Measurements from ENCODE around the gene PGS1.

The PGS1 gene

DNA sequence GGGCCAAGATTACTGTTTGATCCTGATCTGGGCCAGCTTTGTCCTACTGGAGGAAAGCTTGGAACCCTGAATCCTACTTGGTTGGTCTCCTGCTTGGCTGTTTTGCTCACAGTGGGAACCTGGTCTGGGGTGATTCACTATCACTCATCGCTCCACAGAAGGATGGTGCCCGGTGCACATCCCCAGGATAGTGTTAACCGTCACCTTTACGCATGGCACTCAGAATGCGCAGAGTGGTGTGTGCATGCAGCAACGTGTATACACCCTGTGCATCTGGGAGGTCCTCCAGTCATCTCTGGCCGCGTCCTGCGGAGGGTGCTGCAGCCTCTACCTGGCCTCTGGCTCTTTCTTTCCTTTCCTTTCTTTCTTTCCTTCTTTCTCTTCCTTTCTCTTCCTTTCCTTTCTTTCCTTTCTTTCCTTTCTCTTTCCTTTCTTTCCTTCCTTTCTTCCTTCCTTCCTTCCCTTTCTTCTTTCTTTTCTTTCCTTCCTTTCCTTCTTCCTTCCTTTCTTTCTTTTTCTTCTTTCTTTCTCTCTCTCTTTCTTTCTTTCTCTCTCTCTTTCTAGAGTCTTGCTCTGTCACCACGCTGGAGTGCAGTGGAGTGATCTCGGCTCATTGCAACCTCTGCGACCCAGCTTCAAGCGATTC is 31.7 kb upstream of the PGS1 start:
- no peak for DNase-seq

DNA sequence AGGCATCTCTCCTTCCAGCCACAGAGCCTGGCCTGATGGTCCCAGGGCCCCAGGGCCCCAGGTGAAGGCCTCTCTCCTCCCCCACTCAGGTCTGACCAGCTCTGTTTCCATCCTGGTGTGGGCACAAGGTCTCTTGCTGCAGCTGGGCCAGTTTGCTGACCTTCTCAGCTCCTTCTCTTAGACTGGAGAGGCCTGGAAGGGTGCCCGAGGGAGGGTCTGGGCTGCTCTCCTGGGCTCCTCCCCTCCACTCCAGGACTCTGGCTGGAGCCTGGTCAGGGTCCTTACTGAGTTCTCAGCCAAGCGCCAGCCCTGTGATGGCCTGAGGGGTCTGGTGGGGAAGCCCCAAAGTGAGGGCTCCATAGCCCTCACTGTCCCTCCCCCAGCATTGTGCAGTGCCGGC is 31.0 kb upstream of the PGS1 start:
- no peak for DNase-seq

DNA sequence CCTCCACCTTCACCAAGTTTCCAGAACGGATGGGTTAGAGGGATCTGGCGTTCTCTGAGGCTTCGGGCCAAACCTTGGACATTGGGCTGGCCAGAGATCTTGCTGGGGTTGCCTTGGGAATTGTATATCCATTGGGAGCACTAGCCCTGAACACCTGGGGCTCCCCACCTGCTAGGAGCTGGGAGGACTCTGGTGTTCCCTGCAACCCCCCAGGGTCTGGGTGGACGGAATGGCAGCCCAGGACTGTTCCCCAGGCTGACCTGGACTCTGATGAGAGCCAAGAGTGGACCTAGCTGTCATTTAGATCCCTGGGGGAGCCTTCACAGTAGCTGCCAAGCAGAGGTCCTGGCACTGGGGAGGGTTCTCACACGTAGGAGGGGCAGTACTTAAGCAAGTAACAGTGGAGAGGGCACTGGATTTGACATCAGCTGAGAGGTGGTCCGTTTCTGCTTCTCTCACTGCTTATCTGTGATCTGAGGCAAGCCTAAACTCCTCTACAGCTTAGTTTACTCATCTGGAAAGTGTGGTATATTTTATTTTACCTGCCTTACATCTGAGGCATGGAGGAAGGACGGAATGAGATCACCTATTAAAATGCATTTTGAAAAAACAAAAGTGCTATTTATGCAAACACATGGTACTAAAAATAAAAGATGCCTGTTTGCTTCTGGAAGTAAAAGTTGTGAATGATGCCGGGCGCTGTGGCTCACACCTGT is 30.2 kb upstream of the PGS1 start:
- DNase-seq: no peak

DNA sequence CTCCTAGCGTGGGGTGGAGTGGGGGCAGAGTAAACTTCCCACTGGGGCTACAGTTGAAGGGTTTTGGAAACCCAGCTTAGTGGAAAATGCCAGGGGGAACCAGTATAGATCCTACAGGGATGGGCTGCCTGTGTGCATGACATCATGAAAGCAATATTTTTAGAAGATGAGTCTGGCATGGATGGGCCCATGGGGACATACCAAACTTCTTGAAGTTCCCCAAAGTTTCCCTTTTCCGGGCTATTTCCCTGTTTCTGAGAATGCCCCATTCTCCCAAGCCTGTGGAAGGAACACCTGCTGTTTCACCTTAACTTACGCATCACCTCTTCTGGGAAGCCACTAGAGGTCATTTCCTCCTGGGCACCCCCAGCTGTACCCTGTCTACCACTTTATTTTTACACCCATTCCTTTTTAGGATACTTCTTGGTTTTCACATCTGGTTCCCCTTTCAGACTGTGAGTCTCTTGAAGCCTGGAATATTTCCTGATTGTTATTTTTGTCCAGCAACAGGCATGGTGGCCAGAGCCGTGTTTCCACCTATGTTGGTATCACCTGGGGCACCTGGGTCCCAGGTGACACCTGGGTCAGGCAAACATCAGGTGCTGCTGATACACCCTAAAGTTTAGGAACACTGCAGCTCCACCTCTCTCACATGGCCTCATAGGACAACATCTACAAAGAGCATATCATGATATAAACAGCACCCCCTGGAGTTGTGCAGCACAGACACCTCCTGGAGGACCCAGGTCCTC is 28.4 kb upstream of the PGS1 start:
- DNase-seq: no peak

DNA sequence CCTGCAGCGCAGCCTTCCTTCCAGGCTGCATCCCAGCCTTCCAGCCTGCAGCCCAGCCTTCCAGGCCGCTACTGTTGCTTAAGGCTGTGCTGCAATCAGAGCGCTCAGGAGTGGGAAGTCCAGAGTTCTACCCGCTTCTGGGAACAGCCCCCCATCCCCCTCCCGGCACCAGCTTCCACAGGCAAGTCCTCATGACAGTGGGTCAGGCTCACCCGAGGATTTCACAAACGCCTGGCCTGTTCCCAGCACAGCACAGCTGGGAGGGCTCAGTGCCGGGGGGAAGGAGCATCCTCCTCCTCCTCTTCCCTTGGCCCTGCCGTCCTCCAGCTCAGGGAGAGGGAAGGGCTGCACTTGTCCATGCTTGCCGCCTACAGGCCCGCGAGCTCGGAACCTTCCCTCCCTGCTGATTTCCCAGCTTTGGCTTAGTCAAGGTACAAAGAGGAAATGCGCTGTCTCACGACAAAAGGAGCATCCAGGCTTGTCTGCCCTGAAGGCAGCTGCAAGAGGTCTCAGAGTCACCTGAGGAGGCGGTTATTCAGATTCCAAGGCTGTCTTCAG is 26.9 kb upstream of the PGS1 start:
- DNase-seq: no peak

DNA sequence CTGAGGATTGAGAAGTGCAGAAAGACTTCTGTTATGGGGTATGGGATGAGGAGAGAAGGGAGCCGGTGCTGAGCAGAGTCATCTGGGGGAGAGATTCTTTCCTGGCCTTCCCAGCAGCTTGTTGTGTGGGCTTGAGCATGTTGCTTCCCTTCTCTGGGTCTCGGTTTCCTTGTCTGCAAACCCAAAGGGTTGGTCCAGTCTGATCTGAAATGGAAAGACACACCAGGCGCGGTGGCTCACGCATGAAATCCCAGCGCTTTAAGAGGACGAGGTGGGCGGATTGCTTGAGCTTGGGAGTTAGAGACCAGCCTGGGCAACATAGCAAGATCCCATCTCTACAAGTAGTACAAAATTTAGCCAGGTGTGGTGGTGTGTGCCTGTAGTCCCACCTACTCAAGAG is 24.6 kb upstream of the PGS1 start:
- no peak for DNase-seq

DNA sequence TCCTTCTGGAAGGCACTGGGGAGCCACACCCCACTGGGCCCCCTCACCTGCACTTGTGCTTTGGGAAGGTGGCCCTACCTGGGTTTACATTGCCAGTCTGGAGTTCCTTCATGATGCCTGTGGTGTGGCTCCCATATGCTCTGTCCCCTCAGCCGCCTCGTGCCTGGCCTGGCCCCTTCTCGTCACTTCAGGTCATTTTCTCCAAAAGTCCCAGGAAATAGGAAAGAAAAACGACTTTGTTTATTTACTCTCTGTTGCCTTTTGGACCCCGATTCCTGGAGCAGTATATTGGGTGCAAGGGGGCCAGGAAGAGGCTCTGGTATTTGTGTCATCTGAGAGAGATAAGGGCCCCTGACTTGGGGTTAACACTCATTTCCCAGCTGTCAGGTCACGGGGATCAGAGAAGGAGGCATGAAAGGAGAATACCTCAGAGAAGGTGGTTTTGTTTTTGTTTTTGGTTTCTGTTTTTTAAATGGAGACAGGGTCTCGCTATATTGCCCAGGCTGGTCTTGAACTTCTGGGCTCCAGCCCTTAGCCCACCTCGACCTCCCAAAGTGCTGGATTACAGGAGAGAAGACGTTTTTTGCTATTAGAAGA is 23.3 kb upstream of the PGS1 start:
- DNase-seq: no peak

DNA sequence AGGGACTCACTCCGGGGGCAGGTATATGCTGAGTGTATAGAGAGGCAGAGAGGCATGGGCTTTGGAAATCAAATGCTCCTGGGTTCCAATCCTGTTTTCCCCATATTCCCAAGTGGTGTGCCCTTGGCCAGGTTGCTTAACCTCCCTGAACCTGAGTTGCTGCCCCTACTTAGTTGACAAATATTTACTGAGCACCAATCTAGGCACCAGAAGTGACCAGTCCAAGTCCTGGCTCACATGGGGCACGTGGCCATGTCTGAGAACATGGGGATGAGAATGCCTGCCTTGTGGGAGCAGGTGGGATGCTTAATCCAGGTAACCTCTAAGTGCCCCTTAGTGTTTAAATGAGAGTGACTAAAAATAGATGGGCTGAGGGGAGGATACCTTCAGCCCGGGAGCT is 22.7 kb upstream of the PGS1 start:
- DNase-seq: no peak

DNA sequence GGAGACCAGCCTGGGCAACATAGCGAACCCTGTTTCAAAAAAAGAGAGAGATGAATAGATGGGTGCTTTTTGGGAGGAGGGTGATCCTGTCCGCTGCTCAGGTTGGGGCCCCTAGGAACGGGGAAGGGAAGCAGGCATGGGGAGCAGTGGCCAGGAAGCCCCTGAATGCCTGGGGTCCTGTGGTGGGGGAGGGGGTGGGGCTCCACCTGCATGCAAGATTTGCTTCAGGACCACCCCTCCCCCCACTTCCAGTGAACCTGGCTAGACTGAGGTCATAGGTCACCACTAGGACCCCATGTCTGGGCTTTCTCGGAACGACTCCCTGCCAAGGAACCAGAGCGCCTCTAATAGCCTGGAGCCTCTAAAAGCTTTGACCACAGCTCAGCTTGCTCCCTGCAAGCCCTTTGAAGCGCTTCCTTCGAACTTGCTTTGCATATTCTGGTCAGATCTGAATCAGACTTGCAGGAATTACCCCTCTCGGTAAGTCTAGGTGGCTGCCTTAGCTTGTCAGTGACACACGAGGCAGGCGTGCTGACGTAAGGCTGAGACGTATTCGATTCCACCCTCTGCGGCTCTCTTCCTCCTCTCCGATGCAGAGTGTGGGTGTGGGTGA is 22.2 kb upstream of the PGS1 start:
- no peak for DNase-seq

DNA sequence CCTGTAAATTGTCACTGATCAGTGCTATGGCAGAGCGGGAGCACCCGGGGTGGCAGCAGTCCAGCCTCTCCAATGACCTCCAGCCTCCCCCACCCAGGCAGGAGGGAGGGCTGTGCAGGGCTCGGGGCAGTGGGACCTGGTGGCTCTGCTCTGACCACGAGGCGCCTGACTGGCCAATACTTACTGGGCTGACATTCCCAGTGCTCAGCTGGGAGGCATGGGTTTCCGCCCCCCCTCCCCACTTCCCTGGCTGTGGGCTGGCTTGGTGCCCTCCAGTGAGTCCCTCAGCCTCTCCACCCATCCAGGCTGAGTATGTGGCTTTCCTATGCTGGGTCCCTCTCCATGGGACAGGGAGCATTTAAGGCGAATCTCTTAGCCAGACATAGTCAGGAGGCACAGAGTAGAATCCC is 21.3 kb upstream of the PGS1 start:
- DNase-seq: no peak

DNA sequence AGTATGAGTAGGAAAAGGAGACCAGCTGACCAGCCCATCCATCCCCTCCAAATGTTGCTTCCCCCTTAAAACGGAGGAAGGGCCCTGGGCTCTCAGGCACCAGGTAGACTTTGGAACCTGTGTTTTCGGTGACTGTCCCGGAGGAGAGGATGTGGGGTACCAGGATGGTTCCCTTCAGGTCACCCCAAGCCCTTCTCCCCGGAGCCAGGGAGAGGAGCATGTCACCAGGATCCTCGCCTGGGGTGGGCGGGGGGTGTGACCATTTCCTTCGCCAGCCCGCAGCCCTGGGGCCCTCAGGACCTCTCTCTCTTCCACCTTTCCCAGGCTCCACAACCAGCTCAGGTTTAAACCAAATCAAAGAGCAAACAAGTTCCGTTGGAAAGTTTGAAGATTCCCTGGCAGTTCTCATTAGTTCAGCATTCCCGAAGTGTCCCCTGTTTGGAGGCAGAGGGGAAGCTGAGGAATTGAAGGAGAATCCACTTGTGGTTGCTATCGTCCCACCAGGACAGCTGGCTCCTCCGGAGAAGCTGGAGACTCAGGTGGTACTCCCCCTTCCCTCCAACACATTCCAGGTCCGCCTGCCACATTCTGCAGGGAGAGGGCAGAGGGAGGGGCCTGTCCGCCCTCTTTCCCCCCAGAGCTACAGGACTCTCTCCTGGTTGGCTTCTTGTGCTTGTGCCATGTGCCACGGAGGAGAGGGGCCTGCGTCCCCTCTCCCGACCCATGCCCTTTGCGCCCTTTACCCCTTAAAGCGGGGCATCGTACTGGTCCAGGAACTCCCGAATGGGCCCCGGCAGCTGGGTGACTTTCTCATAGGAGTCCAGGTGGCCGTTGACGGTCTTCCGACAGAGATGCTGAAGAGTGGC is 20.5 kb upstream of the PGS1 start:
- DNase-seq: no peak

DNA sequence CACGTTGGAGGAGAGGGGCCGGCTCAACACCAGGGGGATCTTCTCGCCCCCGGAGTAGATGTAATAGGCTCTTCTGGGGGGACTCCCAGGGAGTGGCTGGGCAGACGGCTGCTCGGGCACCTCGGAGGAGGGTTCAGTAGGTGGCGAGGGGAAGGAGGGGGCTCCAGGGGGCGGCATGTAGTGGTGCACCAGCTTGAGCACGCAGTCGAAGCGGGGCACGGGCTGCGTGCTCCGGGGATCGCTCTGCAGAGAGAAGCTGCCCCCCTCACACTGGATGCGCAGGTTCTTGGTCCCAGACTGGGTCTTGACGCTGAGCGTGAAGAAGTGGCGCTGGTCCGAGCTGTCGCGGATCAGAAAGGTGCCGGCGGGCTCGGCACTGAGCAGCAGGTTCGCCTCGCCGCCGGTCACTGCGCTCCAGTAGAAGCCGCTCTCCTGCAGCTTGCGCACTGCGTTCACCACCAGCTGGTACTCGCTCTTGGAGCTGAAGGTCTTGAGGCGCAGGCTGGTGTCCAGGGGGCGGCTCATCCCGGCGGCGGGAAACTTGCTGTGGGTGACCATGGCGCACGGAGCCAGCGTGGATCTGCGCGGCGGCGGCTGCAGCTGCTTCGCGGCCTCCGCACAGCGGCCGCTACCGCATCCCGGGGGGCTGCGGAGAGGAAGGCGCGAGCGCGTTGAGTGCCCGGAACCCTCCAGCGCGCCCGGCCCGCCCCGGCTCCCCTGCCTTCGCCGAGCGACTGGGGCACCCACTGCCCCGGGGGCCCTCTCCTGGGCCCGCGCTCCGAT is 19.7 kb upstream of the PGS1 start:
- no peak for DNase-seq

DNA sequence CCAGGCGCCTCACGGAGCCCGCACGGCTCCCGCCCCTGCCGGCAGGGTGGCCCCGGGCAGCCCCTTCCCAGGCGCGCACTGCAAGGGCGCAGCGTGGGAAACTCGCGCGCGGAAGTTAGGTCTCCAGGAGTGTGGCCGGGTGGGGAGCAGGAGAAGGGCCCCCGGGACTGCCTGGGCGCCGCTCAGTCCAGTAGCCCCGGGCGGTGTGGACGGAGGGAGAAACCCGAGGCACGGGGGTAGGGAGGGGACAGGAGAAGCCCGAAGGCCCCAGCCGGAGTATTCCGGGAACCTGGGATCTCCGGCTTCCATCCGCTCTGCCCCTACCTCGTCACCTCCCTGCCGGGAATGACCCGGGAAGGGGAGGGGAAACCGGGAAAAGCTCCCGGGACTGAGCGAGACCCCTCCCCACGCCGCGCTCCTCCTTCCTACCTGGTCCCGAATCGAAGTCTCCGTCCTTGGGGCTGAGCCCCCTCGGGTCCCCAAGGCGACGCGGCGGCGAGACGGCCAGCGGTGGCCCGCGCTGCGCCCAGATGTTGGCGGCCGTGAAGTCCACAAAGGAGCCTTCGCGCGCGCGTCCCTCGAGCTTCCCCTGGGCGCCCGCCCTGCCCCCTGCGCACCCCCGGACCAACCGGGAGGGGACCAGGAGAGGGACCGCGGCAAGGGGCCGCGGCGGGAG is 19.0 kb upstream of the PGS1 start:
- DNase-seq: no peak

DNA sequence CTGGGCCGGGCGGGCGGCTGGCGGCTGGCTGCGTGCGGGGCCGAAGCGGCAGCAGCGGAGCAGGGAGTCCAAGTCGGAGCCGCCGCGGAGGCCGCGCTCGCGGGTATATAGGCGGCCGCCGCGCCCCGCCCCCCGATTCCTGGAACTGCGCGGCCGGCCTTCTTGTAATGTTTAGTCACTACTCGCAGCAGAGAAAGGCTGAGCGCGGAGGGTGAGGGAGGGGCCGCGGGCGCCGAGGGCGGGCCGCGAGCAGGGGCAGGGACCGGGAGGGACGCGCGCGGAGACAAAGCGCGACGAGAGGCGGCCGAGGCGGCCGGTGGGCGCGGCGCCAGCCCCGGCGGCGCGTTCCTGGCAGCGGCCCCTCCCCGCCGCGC is 18.5 kb upstream of the PGS1 start, which contains the start of gene SOCS3:
TSS of gene SOCS3 (minus strand) at position 81 of the 374 bp plus-strand sequence. CDS start 982 bp downstream, outside the sequence.
- DNase-seq: no peak

DNA sequence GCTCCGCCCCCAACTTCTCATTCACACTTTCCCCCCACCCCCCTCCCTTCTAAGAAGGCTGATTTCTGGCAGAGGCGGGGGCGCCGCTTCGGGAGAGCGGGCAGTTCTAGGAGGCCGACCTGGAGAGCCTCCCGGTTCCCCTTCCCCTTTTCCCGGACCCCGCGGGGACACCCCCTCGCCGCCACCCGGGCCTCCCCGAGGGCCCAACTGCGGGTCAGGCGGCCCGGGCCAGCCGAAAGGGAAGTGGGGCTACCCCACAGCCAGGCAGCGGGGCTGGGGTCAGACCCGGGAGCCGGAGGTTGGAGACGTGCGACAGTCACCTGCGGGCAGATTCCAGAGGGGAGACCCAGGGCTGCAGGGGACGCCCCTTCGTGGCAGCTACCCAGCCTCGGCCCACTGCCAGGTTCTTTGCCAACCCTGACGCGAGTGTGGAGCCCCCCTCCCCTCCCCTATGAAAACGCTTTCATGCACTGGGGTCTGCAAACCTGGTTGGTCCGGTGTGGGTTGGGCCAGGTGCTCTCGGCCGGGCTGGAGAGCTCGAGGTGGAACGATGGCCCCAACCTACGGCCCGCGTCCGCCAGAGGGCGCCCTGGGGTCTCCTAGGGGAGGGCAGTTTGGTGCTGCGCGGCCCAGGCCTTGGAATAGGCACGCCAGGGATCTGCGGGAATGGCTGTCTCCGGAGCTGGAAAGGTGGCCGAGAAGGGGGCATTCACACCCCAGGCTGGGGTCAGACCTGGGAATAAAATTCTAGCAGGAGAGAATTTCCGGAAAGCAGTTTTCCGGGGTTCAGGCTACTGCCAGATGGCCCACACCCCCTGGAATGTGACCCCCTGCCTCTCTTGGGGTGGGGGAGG is 17.9 kb upstream of the PGS1 start:
- no peak for DNase-seq

DNA sequence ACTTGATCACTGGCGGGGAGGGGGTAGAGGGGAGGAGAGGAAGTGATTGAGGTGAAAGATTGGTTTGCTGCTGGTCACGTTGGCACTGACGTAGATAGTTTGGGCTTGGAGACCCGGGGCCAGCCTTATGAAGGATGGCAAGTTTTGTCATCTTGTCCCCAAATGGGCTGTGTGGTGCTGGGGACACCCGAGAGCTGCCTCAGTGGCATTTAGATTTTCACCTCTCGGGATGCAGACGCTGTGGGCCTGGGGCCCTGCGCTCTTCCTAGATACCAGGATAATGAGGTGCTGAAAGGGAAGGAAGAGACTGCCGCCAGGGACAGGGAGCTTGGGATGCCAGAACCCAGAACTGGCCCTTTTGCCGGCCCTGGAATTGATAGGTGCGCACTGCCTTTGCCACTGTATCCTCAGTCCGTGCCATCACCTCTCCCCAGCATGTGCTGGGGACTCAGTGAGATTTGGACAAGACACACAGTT is 17.2 kb upstream of the PGS1 start:
- no peak for DNase-seq

DNA sequence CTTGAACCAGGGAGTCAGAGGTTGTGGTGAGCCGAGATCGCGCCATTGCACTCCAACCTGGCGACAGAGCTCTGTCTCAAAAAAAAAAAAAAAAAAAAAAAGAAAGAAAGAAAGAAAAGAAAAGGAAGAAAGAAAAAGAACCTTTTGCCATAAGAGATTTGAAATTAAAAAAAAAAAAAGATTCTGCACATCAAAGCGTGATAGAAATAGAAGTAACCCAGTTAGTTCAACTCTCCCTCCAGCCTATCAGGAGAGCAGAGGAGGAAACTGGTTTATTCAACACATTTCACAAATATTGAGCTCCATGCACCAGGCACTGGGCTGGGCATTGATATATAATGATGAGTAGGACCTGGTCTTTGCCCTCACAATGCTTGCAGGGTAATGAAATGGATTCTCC is 16.2 kb upstream of the PGS1 start:
- DNase-seq: no peak

DNA sequence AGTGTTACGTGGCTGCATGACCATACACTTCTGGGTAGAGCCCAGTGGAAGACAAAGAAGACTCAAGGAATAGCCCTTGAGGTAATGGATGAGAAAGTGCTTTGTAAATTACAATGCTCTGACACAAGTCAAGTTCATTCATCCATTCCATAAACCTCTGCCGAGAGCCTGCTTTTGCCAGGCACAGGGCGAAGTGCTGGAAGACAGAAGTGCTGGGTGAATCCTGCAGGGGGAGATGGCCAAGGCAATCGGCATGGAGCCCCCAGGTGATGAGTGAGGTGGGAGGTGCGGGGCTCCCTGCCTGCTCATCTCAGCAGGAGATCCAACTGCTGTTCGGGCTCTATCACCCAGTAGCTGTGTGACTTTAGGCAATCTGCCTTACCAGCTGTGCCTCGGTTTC is 15.8 kb upstream of the PGS1 start:
- DNase-seq: no peak
